GM21825 (cell line): ENCODE results near the gene DHRS7B.
"Not testable (repeated sequence)": the region's sequence is repeated elsewhere in the genome, so short reads cannot be mapped to it uniquely, and the experiment has no call there.

Experiments used
- ATAC-seq: cut with Tn5 transposase; IDR thresholded peaks from one replicate; pipeline ENCODE4 v1.9.1; 2021; ENCODE audit warnings: mild to moderate bottlenecking, moderate library complexity; ENCODE audit not compliant: unreplicated experiment

Gene DHRS7B

GRCh38 chr17:21126645-21127508 is at the start of gene DHRS7B:
Gene DHRS7B (plus strand): TSS chr17:21126964. CDS start chr17:21126972, 8 bp downstream.
- ATAC-seq = peak; percentile 84

- no peak for ATAC-seq
Observed at GRCh38 chr17:21077281-21077680, 49.5 kb upstream of the DHRS7B start.

GRCh38 chr17:21078016-21078780 is 48.6 kb upstream of the DHRS7B start:
- ATAC-seq = no peak

GRCh38 chr17:21079196-21079595 is 47.6 kb upstream of the DHRS7B start:
- no peak for ATAC-seq

GRCh38 chr17:21082001-21082436 is 44.7 kb upstream of the DHRS7B start:
- no peak for ATAC-seq

- not testable (repeated sequence) for ATAC-seq
Observed at GRCh38 chr17:21085280-21085679, 41.5 kb upstream of the DHRS7B start.

GRCh38 chr17:21085707-21086106 is 41.1 kb upstream of the DHRS7B start:
- no peak for ATAC-seq

GRCh38 chr17:21089145-21089544 is 37.6 kb upstream of the DHRS7B start:
- ATAC-seq = no peak

GRCh38 chr17:21089933-21090901 is 36.5 kb upstream of the DHRS7B start:
- no peak for ATAC-seq

GRCh38 chr17:21090902-21091618 is 35.7 kb upstream of the DHRS7B start:
- ATAC-seq = no peak

- no peak for ATAC-seq
Observed at GRCh38 chr17:21094298-21094704, 32.5 kb upstream of the DHRS7B start.

GRCh38 chr17:21095735-21096134 is 31.0 kb upstream of the DHRS7B start:
- ATAC-seq = no peak

- ATAC-seq = no peak
Observed at GRCh38 chr17:21096874-21097273, 29.9 kb upstream of the DHRS7B start.

GRCh38 chr17:21098934-21099689 is 27.7 kb upstream of the DHRS7B start:
- ATAC-seq = peak; percentile 96

GRCh38 chr17:21100636-21101035 is 26.1 kb upstream of the DHRS7B start:
- ATAC-seq = no peak

GRCh38 chr17:21104608-21105007 is 22.2 kb upstream of the DHRS7B start:
- ATAC-seq = no peak

- no peak for ATAC-seq
Observed at GRCh38 chr17:21105064-21105894, 21.5 kb upstream of the DHRS7B start.

- ATAC-seq = no peak
Observed at GRCh38 chr17:21106316-21106715, 20.4 kb upstream of the DHRS7B start.
